Activated effector memory CD4-positive, alpha-beta T cell treated with Interleukin-2 at 50 U/mL for 16 hours (primary cell): ENCODE measurements around the gene SLC25A18.

Source experiments
- DNase-seq: peaks from one replicate; pipeline ENCODE4 v3.0.0-alpha.2; 2020

The SLC25A18 gene

DNA sequence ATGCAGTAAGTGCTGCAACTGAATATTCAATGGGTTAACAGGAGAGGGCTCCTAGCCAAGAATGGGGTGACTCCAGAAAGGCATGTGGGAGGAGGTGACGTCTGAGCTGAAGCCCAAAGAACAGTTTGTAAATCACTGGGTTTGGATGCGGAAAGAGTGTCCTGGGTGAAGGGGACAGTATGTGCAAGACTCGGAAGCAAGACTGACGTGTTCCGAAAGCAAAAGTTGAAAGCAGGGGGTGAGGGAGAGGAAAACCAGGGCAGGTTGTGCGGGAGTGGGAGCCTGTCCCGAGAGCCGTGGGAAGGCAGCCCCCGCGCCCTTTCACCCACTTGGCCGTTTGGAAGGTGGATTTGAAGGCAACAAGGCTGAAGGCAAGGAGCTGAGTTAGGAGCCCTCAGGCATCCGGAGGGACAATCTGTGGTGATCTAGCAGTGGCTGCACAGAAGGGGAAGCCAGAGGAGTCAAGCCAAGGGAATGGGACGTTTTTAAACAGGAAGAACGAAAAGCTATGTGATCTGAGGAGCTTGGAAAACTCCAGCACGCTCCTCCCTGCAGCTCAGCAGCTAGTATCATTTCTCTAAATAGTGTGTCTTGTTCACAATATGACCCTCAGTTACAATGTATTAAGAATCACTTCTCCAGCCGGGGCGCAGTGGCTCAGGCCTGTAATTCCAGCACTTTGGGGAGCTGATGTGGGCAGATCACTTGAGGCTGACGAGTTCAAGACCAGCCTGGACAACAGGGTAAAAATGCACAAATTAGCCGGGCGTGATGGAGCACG lies 7.7 kb downstream of the SLC25A18 start:
- DNase-seq, result no peak

DNA sequence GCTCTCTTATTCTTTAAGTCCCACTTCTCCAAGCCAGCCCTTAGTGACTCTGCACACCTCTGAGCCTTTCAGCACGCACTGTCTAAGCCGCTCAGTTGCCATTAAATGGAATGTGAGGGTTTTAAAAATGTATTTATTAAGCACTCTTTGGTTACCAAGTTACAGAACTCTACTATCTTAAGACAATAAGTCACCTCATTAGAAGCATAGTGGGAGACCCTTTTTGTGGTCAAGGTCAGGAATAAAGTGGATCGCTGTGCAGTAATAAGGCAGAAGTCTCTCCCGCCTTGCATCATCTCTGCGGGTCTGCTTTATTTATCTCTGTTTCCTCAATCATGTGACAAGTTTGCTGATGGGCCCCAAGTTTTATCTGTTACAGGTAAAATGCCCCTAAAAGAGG lies 11.9 kb downstream of the SLC25A18 start:
- DNase-seq, result no peak

DNA sequence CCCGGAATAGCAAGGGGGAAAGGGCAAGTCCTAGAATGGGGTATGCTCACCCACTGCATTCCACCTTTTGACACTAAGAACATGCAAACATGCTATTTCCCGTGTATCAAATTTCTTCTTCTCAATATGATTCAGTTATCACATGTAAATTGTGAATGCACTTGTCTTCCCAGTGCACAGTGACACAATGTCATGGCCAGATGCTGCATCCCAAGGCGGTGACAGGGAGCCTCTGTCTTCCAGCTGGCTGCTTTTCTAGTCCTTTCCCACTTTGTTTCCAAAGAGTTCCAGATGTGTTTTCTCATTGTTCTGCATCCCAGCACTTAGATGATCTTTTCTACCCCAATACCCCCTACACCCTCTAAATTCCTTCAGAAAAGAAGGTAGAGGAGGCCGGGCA lies 12.4 kb downstream of the SLC25A18 start:
- DNase-seq, result no peak

DNA sequence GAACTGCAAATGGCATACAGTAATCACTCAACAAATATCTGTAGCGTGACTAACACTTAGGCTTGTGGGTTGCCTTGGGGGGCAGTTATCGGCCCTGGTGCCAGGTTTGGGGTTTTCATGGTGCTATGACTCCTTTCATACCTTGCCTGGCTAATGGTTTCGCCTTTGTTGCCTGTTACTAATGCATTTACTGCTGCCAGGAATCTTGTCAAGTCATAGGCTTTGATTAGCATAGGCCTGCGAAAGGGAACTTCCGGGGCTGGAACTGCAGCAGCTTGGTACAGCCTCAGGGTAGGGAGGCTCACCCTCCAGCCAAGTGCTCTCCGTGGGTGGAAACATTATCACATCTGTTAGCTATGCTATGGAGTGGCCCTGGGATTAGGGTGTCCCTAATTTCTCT lies 13.2 kb downstream of the SLC25A18 start:
- DNase-seq, result no peak

DNA sequence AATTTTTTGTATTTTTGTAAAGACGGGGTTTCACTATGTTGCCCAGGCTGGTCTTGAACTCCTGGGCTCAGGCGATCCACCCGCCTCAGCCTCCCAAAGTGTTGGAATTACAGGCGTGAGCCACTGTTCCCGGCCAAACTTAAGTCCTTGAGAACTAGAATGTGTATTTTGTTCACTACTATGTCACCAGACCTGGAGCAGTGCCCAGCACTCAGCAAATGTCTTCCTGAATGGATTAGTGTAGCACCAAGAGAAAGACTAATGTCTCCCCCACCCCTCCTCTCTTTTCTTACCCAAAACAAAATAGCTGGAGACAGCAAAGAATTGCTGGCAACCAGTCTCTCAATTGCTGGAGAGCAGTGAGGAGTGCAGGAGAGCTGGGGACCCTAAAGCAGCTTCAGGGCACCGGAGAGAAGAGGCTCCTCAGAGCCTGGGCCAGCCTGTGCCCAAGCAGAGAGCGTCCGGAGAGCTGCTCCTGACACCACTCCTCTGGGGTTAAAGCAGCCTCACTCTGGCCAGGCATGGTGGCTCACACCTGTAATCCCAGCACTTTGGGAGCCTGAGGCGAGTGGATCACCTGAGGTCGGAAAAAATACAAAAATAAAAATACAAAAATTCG lies 14.9 kb downstream of the SLC25A18 start:
- DNase-seq, result no peak

DNA sequence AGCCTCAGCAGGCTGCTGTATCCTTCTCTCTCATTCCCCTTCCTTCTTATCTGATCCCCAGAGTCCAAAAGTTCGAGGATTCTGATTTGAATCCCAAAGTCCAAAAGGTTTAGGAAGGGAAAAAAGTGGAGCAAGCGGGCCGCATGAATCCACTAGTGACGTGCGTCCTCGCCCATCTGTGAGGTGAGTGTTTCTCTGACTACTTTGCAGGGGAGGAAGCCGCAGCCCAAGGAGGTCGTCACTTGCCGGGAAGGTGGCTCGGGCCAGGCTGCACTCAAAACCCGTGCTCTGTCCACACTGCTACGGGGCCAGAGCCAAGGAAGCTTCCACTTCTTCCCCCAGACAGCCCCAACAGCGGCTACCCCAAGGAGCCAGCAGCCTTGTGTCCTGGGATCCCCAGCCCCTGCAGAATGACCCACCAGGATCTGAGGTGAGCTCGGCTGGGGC lies 16.3 kb downstream of the SLC25A18 start:
- DNase-seq, result no peak

DNA sequence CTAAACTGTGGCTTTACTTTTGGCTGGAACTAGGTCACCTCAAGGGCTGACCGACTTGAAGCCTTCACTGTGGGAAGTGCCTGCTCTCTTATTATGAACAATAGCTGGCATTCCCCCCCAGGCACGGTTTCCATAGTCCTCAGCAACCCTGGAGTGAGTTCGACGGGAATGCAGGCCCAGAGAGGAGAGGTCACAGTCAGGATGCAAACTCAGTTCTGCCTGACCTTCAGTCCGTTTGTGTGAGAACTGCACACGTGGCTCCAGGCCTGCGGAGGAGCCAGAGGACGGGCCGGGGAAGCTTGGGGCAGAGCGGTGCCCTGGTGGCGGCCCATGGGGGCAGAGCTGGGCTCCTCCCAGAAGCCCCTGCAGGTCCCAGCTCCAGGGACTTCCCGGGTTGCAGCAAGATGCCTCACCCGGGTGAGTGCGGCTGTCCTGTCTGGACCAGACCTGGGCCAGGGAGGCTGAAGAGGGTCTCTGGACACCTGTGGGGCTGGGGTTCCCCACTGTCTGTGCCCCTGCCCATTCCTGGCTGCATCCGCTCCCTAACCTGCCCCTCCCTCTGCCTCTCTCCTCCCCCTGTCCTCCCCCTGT lies 17.2 kb downstream of the SLC25A18 start:
- DNase-seq, result no peak

DNA sequence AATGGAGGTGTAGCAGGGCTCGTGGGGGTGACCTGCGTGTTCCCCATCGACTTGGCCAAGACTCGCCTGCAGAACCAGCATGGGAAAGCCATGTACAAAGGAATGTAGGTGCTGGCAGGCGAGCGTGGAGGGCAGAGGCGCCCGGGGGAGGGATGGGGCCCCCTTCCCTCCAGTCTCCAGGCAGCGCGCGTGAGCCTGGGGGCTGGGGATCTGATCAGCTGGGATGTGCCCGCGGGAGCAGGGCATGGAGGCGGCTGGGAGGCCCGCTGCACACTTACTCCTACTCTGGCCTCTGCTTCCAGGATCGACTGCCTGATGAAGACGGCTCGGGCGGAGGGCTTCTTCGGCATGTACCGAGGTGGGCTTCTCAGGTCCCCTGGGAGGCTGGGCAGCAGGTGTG lies 17.8 kb downstream of the SLC25A18 start:
- DNase-seq, result no peak

DNA sequence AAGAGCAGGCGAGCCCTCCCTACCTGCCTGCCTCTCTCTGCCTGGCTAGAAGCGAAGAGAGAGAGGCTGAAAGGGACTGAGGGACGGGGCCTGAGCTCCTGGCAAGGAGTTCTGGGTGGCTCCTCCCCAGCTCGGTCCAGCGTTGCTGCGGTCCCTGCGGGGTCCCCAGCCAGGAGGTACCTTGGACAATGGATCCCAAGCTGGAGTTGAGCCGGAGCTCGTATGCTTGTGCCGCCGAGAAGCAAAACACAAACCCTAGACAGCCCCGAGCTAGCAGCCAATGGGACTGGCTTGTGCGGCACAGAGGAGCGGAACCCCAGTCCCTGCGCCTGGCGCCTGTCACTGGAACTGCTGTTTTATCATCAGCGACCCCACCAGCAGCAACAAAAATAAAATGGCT lies 18.3 kb downstream of the SLC25A18 start:
- DNase-seq, result no peak

DNA sequence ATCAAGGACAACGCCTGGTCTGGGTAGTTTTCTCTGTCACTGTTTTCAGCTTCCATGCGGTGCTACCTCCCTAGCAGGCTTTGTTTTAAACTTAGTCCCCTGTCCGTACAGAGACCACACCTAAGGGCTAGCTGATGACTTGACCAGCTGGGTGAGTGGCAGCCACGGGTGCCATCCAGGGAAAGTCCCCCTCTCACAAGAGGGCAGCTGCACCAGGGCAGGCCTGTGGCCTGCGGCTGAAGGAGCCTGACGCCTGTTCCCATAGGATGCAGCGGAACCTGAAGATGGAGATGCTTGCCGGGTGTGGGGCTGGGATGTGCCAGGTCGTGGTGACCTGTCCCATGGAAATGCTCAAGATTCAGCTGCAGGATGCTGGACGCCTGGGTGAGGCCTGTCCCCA lies 19.9 kb downstream of the SLC25A18 start:
- no peak for DNase-seq

DNA sequence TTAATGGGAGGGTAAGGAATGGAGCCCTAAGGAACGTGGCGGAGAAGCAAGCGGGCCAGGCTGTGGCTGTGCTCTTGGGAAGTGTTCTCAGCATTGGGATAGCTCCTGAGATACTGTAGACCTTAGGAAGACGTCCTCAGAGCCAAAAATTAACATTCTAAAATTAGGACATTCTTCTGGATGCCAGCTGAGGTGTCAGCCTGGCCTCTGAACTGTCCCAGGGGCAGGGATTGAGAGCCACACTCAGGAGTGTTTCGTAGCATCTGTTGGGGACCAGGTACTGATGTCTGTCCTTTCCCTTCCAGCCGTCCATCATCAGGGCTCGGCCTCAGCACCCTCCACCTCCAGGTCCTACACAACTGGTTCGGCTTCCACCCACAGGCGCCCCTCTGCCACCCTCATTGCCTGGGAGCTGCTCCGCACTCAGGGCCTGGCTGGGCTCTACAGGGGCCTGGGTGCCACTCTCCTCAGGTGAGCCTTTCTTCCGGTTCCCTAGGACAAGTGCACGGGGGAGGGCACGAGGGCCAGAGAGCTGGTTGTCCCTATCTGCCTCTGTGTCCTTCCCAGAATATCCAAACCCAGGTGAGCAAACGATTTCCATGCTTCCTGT lies 23.6 kb downstream of the SLC25A18 start:
- DNase-seq, result no peak

DNA sequence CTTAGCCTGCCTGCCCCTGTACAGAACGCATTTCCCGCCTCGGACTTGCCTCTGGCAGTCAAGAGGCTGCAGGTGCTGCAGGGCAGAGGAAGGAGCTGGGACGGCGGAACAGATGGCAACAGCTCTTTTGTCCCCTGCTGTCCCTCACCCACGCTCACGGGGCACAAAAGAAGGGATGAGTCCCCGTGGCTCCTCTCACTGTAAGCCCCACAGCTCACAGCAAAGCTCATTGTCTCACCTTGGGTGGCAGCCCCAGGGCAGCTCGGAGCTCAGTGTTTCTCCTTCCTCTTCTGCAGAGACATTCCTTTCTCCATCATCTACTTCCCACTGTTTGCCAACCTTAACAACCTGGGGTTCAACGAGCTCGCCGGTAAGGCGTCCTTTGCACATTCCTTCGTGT lies 24.3 kb downstream of the SLC25A18 start:
- no peak for DNase-seq

DNA sequence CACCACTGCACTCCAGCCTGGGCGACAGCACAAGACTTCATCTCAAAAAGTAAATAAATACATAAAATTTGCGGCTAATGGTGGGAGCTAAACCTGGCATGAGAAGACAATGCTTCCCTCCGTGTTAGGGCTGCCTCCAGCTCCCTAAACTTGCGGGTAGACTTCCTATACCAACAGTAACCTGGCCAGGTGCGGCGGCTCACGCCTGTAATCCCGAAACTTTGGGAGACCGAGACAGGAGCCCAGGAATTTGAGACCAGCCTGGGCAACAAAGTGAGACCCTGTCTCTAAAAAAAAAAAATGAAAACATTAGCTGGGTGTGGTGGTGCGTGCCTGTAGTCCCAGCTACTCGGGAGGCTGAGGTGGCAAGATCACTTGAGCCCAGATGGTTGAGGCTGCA lies 25.3 kb downstream of the SLC25A18 start:
- no peak for DNase-seq

DNA sequence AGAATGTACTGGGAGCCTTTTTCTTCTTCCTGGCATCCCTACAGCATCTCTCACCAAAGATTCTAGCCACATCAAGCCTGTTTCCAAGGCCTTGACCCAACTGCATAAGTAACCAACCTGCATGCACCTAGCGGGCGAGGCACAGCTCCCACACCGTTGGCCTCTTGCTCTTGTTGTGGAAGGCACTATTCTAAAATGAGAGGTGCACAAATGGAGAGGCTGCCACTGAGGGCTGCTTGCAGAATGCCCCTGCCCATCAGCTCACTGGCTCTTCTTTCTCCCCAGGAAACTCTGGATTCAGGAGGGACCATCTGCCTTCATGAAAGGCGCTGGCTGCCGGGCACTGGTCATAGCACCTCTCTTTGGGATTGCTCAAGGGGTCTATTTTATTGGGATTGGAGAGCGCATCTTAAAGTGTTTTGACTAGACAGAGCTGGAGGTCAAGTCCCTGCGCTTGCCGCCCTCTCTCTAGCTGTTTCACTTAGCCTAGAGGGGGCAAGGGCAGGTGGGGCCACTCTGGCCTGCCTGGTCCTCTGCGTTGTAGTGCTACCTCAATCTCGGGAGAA lies 26.6 kb downstream of the SLC25A18 start:
- no peak for DNase-seq

DNA sequence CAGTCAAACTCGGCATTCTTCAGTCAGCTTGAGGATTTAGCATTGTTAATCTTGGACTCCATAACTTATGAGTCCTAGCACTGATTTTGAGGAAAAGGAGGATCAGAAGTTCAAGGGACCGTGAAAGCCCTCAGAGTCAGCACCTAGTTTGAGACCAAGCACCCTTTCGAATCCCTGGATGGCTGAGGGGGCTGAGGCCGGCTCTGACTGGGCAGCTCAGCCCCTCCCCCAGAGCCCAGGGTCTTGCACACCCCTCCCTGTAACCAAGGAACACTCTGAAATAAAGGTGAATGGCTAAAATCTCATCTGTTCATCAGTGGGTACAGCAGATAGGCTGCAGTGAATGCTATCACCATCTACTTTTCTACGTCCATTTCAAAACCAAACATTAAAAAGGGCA lies 27.3 kb downstream of the SLC25A18 start:
- no peak for DNase-seq

DNA sequence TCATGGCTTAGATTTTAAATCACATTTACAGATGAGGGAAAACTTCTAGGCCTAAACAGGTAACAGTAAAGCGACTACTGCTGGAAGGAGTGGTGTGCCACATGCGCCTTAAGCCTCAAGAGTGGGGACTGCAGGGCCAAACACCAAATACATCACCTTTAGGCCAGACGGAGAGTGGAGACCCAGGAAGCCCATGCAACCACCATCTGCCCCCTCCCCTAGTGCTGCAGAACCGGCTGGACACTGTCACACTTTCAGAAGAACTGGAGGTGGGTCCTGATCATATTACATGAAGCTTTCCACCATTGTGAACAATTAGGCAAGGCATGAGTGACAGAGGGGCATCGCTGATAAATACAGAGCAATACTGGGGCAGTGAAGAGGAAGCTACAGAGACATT lies 28.9 kb downstream of the SLC25A18 start:
- DNase-seq, result no peak

DNA sequence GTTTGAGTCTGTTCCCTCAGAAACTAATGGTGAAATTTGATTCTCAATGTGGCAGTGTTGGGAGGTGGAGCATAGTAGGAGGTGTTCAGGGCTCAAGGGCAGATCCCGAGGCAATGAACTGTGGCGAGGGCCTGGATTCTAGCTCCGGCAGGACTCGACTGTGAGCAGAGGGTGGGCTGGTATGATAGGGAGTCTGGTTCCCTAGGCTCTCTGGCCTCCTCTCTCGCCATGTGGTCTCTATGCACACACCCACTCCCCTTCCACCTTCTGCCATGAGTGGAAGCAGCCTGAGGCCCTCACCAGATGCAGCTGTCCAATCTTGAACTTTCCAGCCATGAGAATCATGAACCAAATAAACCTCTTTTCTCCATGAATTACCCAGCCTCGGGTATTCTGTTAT lies 32.9 kb downstream of the SLC25A18 start:
- no peak for DNase-seq

DNA sequence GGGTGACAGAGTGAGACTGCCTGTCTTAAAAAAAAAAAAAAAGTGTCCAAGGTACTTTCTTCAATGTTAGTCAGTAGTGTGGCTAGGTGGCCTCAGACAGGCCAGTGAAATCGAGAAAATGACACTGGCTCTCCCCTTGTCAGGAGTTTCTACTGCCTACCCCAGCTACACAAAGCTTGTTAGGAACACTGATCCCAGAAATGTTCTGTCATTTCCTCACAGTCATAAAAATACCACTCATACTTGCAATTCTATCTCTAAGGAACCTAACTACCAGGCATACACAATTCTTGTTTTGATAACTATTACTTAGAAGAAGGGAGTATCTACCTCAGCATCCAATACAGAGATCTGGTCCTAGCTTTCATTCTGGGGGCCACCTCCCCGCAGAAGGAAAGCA lies 33.9 kb downstream of the SLC25A18 start:
- DNase-seq, result no peak

DNA sequence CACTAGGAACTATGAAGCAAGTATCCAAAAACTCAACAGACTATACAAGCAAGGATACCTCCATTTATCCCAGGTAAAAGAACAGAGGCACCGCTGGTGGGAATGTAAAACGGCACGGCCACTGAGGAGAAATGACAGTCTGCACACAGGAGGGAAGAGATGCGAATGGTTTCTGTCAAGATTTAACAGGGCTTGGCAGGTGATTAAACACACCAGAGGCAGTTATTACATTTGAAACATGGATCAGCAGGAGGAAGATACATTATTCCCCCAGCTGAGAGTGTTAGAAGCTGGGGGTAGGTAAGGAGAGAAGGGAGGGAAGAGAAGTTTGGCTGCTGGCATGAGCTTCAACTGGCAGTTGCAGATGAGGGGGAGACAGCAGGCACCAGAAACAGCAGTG lies 35.0 kb downstream of the SLC25A18 start:
- DNase-seq, result no peak

DNA sequence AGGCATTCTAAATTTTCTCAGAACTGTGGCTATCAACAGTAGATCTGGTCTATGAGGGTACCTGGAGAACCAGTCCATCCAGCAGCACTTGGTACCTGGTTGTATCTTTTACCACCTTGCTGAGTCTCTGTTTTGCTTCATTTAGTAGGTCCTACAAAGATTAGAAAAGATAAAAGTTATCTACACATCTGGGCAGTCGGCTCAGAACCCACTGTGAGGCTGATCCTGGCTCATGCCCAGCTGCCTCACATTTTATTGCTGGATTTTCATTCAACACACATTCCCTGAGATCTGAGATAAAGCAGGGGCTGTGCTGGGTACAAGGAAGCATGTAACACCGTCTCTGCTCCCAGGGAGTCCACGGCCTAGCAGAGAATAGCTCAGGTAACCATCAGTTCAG lies 37.7 kb downstream of the SLC25A18 start:
- DNase-seq, result no peak

DNA sequence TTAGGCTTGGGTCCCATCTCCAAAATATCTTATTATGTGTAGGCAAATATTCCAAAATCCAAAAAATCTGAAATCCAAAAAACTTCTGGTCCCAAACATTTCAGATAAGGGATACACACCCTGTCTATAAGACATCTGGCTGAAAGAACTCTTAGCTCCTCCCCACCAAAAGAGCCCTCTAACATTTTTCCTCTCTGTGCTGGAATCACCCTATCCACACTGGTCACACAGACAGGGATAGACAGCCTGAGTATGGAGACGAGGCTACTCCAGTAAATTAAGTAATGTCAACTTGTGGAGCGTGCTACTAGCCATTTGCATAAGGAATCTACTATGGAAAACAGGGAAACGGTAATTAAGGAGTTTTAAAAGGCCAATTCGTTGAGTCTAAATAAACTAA lies 40.4 kb downstream of the SLC25A18 start:
- no peak for DNase-seq

DNA sequence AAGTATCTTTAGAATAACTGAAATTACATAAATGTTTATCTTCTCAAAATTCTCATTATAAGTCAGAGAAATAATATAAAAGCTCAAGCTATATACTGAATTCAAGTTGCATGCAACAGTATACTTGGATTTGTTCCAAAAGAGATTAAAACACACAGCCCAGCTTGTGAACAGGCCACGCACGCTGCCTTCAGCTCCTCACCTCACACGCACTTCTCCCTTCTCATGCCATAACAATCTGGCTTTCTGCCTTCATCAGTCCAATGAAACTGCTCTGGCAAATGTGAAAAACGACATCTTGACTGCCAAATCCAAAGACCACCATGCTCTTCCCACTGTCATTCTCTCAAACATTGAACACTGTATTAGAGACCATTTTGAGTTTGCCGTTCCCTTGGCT lies 43.2 kb downstream of the SLC25A18 start:
- no peak for DNase-seq

DNA sequence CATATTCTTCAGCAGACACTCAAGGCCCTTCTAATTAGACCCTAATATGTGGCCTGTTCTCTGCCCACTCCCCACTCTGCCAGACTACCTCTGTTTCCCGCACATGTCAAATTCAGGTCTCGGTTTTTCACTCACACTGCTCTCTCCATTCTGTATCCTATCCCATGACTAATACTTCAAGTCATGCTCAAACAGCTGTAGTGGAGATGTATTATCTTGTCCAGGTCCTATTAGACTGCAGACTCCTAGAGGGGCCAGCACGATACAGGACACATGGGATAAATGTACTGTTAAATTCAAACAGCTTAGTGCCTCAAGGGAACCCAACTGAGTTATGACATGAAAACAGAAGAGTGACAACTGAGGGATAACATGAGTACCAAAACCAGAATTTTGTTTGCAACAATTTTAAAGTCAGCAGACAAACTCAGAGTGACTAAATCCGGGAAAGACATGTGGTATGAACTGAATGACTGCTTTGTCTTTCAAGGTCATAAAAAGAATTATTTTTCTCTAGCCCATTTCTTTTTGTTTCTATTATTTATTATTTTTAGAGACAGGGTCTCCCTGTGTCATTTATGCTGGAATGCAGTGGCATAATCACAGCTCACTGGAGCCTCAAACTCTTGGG lies 44.7 kb downstream of the SLC25A18 start:
- no peak for DNase-seq
